T-helper 17 cell (primary cell): ENCODE measurements around the gene GATM. TPM values are rescaled to one million over a fixed set of nuclear protein-coding genes. Genes with fewer than 3 reads are reported as not detected.

Experiments
- ATAC-seq: fragments of 150-1000 bp; cut with Tn5 transposase; 2 replicates; pipeline ENCODE4 v1.10.0; 2021; ENCODE audit warnings: mild to moderate bottlenecking, moderate library complexity
- DNase-seq, 3 donors: peaks; one replicate each; pipeline versions ENCODE4 v3.0.0 to v3.0.0-alpha.2; 2020 to 2021
- H3K9me3 ChIP-seq: one replicate; pipeline ENCODE4 v1.7.0; 2013; ENCODE audit warnings: low read length, mild to moderate bottlenecking; ENCODE audit not compliant: control insufficient read depth, poor library complexity, severe bottlenecking
- H3K27ac Mint-ChIP-seq: one replicate; pipeline ENCODE4 v1.8.0; 2022; ENCODE audit warnings: mild to moderate bottlenecking, moderate library complexity, mixed read lengths
- H3K27me3 Mint-ChIP-seq: one replicate; pipeline ENCODE4 v1.8.0; 2022; ENCODE audit warnings: mixed read lengths
- H3K36me3 Mint-ChIP-seq: one replicate; pipeline ENCODE4 v1.8.0; 2022; ENCODE audit warnings: low read depth, mixed read lengths
- H3K4me1 Mint-ChIP-seq: one replicate; pipeline ENCODE4 v1.8.0; 2022; ENCODE audit warnings: mild to moderate bottlenecking, mixed read lengths
- H3K4me3 Mint-ChIP-seq: one replicate; pipeline ENCODE4 v1.8.0; 2022; ENCODE audit warnings: mild to moderate bottlenecking, moderate library complexity, mixed read lengths
- total RNA-seq, 4 donors: library from RNA in 2 of 4; stranded (reverse) in 2 of 4; gene quantifications; one replicate each; pipeline ENCODE4 v1.2.3 and lab custom pipeline; 2022 to 2026

The GATM gene
- total RNA-seq, 2 donors from 2014 or later: 0.32 TPM; not detected in 1

DNA sequence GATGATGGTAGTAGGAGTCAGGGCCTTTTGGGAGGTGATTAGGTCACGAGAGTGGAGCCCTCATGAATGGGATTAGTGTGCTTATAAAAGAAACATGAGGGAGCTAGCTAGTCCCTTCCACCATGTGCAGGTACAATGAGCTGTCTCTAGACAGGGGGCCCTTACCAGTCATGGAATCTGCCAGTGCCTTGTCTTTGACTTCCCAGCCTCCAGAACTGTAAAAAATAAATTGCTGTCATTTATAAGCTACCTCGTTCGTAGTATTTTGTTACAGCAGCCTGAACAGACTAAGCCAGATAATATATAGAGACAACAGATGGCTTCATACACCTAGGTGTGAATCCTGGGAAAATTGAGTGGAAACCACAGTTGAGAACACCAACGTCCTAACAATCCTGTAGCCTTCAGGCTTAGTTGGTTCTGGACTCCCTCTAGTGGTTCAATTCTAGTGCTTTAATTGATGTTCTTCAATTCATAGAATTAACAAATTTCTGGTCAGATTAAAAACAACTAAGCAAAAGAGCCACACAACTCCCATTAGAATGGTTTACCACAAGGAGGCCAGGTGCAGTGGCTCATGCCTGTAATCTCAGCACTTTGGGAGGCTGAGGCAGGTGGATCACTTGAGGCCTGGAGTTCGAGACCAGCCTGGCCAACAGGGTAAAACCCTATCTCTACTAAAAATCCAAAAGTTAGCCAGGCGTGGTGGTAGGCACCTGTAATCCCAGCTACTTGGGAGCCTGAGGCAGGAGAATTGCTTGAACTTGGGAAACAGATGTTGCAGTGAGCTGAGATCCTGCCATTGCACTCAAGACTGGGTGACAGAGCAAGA lies 21.3 kb upstream of the GATM start:
- DNase-seq: no peak
- no peak for ATAC-seq
- no peaks in the 10 kb centered on the region for H3K9me3 ChIP-seq
- H3K27ac Mint-ChIP-seq: no peak overlapping the region
- peaks cover 2% of the 10 kb centered on the region for H3K36me3 Mint-ChIP-seq
- H3K4me1 Mint-ChIP-seq: peaks cover 14% of the 10 kb centered on the region
- H3K27me3 Mint-ChIP-seq: peaks cover 29% of the 10 kb centered on the region
- no peak overlapping the region for H3K4me3 Mint-ChIP-seq

DNA sequence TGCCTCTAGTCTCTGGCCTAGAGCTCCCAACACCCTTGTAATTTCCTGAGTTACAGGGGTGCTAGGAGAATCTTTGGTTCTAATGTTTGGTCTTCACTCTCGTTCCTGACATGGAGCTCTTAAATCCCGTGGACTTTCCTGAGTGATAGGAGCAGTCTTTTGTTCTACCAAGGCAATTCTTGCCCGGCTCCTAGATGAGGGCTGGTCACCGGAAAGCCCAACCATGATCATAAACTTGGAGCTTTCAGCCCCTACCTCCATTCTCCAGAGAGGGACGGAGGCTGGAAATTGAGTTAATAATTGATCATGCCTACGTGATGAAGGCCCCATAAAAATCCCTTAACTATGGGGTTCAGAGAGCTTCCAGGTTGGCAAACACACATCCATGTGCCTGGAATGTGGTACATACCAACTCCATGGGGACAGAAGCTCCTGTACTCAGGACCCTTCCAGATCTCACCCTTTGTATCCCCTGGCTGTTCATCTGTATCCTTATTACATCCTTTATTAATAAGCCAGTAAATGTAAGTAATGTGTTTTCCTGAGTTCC lies 18.8 kb upstream of the GATM start:
- H3K9me3 ChIP-seq: no peaks in the 10 kb centered on the region
- H3K36me3 Mint-ChIP-seq: peaks cover 2% of the 10 kb centered on the region
- DNase-seq: no peak
- H3K4me1 Mint-ChIP-seq: peaks cover 8% of the 10 kb centered on the region
- ATAC-seq: no peak
- H3K4me3 Mint-ChIP-seq: no peak overlapping the region
- no peak overlapping the region for H3K27ac Mint-ChIP-seq
- H3K27me3 Mint-ChIP-seq: peaks cover 44% of the 10 kb centered on the region

GRCh38 chr15:45395943-45396342 lies 17.6 kb upstream of the GATM start:
- H3K27me3 Mint-ChIP-seq: peaks cover 56% of the 10 kb centered on the region

GRCh38 chr15:45394681-45395080 lies 16.3 kb upstream of the GATM start:
- H3K9me3 ChIP-seq: no peaks in the 10 kb centered on the region
- ATAC-seq (no peak), DNase-seq (no peak)
- H3K4me3 Mint-ChIP-seq: no peak overlapping the region
- H3K27me3 Mint-ChIP-seq: peaks cover 69% of the 10 kb centered on the region
- H3K36me3 Mint-ChIP-seq: peaks cover 2% of the 10 kb centered on the region
- H3K4me1 Mint-ChIP-seq: peaks cover 2% of the 10 kb centered on the region
- no peak overlapping the region for H3K27ac Mint-ChIP-seq

More at GRCh38 chr15:45395943-45396342, 17.6 kb upstream of the GATM start:
- H3K9me3 ChIP-seq: no peaks in the 10 kb centered on the region
- no peak overlapping the region for H3K4me3 Mint-ChIP-seq
- H3K36me3 Mint-ChIP-seq: peaks cover 2% of the 10 kb centered on the region
- no peak overlapping the region for H3K27ac Mint-ChIP-seq
- no peak for DNase-seq
- no peak for ATAC-seq
- peaks cover 2% of the 10 kb centered on the region for H3K4me1 Mint-ChIP-seq

- Mint-ChIP-seq H3K4me1 (peaks cover 2% of the 10 kb centered on the region), H3K27me3 (peaks cover 75% of the 10 kb centered on the region), H3K4me3 (no peak overlapping the region), H3K36me3 (peaks cover 2% of the 10 kb centered on the region), H3K27ac (no peak overlapping the region)
- ATAC-seq: no peak
- DNase-seq: no peak
- H3K9me3 ChIP-seq: no peaks in the 10 kb centered on the region
These were observed 15.5 kb upstream of the GATM start for GRCh38 chr15:45393851-45394250.

GRCh38 chr15:45392584-45392855 lies 14.2 kb upstream of the GATM start:
- H3K9me3 ChIP-seq: no peaks in the 10 kb centered on the region
- peaks cover 2% of the 10 kb centered on the region for H3K36me3 Mint-ChIP-seq
- ATAC-seq (no peak), DNase-seq (no peak)
- H3K27me3 Mint-ChIP-seq: peaks cover 80% of the 10 kb centered on the region
- H3K4me1 Mint-ChIP-seq: peaks cover 2% of the 10 kb centered on the region
- no peak overlapping the region for H3K27ac Mint-ChIP-seq
- no peak overlapping the region for H3K4me3 Mint-ChIP-seq

GRCh38 chr15:45391746-45392583 lies 13.6 kb upstream of the GATM start:
- ATAC-seq: peak; percentile 77
- no peak overlapping the region for H3K4me3 Mint-ChIP-seq
- DNase-seq: no peak

DNA sequence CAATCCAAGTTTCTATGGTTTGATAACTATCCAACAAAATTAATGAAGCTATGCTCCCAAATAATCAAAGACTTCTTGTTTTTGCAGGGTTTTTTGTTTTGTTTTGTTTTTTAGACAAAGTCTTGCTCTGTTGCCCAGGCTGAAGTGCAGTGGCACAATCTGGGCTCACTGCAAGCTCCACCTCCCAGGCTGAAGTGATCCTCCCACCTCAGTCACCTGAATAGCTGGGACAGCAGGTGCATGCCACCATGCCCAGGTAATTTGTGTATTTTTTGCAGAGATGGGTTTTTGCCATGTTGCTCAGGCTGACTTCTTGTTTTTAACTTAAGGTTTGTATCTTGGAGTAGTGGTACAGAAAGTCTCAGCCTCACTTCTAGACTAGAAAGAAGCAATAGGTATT lies 11.0 kb upstream of the GATM start:
- no peak overlapping the region for H3K27ac Mint-ChIP-seq
- H3K4me3 Mint-ChIP-seq: no peak overlapping the region
- DNase-seq (no peak), ATAC-seq (no peak)
- H3K36me3 Mint-ChIP-seq: no peaks in the 10 kb centered on the region
- H3K4me1 Mint-ChIP-seq: peaks cover 2% of the 10 kb centered on the region
- H3K27me3 Mint-ChIP-seq: peaks cover 72% of the 10 kb centered on the region
- no peaks in the 10 kb centered on the region for H3K9me3 ChIP-seq

More at GRCh38 chr15:45391746-45392583, 13.6 kb upstream of the GATM start:
- Mint-ChIP-seq H3K27ac (no peak overlapping the region), H3K27me3 (peaks cover 77% of the 10 kb centered on the region), H3K36me3 (peaks cover 2% of the 10 kb centered on the region), H3K4me1 (peaks cover 2% of the 10 kb centered on the region)
- H3K9me3 ChIP-seq: no peaks in the 10 kb centered on the region

- ATAC-seq: no peak
- H3K27me3 Mint-ChIP-seq: peaks cover 65% of the 10 kb centered on the region
- peaks cover 2% of the 10 kb centered on the region for H3K4me1 Mint-ChIP-seq
- H3K27ac Mint-ChIP-seq: no peak overlapping the region
- no peak overlapping the region for H3K4me3 Mint-ChIP-seq
- H3K36me3 Mint-ChIP-seq: no peaks in the 10 kb centered on the region
- DNase-seq: no peak
- H3K9me3 ChIP-seq: no peaks in the 10 kb centered on the region
These were observed 9.2 kb upstream of the GATM start for GRCh38 chr15:45387380-45388007.

DNA sequence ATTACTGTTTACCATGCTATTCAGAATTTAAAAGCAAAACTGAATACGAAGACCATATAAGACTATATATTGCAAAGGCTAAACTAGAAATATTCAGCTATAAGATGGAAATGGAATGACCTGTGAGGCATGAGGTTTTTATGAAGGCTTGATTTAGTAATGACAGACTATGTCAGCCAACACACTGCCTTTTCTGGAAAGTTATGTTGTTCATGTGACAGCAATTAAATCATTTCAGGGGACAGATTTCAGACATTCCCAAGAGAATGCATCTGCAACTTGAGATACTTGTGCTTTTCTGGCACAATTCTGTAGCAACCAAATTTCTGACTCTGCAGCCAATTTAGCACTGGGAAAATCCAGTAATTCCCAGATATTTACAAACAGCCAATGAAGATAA lies 8.6 kb upstream of the GATM start:
- no peaks in the 10 kb centered on the region for H3K36me3 Mint-ChIP-seq
- ATAC-seq (no peak), DNase-seq (no peak)
- H3K4me1 Mint-ChIP-seq: no peaks in the 10 kb centered on the region
- H3K4me3 Mint-ChIP-seq: no peak overlapping the region
- no peak overlapping the region for H3K27ac Mint-ChIP-seq
- H3K9me3 ChIP-seq: no peaks in the 10 kb centered on the region
- H3K27me3 Mint-ChIP-seq: peaks cover 61% of the 10 kb centered on the region

GRCh38 chr15:45386420-45386819 lies 8.1 kb upstream of the GATM start:
- H3K9me3 ChIP-seq: no peaks in the 10 kb centered on the region
- DNase-seq: no peak
- Mint-ChIP-seq H3K27me3 (peaks cover 61% of the 10 kb centered on the region), H3K27ac (no peak overlapping the region), H3K4me1 (no peaks in the 10 kb centered on the region), H3K36me3 (no peaks in the 10 kb centered on the region), H3K4me3 (no peak overlapping the region)
- no peak for ATAC-seq

- Mint-ChIP-seq H3K27ac (no peak overlapping the region), H3K36me3 (no peaks in the 10 kb centered on the region), H3K4me3 (no peak overlapping the region), H3K4me1 (no peaks in the 10 kb centered on the region), H3K27me3 (peaks cover 61% of the 10 kb centered on the region)
- no peaks in the 10 kb centered on the region for H3K9me3 ChIP-seq
- ATAC-seq: no peak
- DNase-seq: no peak
These were observed 7.2 kb upstream of the GATM start for GRCh38 chr15:45385590-45385989.

GRCh38 chr15:45384700-45385099 lies 6.4 kb upstream of the GATM start:
- no peaks in the 10 kb centered on the region for H3K4me1 Mint-ChIP-seq
- H3K36me3 Mint-ChIP-seq: no peaks in the 10 kb centered on the region
- H3K27ac Mint-ChIP-seq: no peak overlapping the region
- H3K9me3 ChIP-seq: no peaks in the 10 kb centered on the region
- DNase-seq: no peak
- H3K27me3 Mint-ChIP-seq: peaks cover 58% of the 10 kb centered on the region
- no peak for ATAC-seq
- H3K4me3 Mint-ChIP-seq: no peak overlapping the region
